Activated naive CD4-positive, alpha-beta T cell treated with anti-CD3 and anti-CD28 coated beads, Interleukin-2, amount 10 ng/mL, durations not matched to agents 7 days and 5 days (primary cell): ENCODE data around the gene OPA3.

Experiments used
- CTCF ChIA-PET: fragments of 350-600 bp; sonication (Branson Sonifier 250); formaldehyde crosslinking; loops from one replicate; lab custom pipeline; 2021; ENCODE audit warnings: antibody characterized with exemption; lab: Charles Lee
- DNase-seq: peaks from one replicate; pipeline ENCODE4 v3.0.0-alpha.2; 2020
- H3K27ac Mint-ChIP-seq: one replicate; pipeline ENCODE4 v1.8.0; 2021; ENCODE audit warnings: mild to moderate bottlenecking, moderate library complexity, mixed read lengths
- H3K27me3 Mint-ChIP-seq: one replicate; pipeline ENCODE4 v1.8.0; 2021; ENCODE audit warnings: mild to moderate bottlenecking, mixed read lengths
- H3K36me3 Mint-ChIP-seq: one replicate; pipeline ENCODE4 v1.8.0; 2021; ENCODE audit warnings: mixed read lengths
- H3K4me1 Mint-ChIP-seq: one replicate; pipeline ENCODE4 v1.8.0; 2021; ENCODE audit warnings: mixed read lengths
- H3K4me3 Mint-ChIP-seq: one replicate; pipeline ENCODE4 v1.8.0; 2021; ENCODE audit warnings: mild to moderate bottlenecking, moderate library complexity, mixed read lengths
- H3K9me3 Mint-ChIP-seq: one replicate; pipeline ENCODE4 v1.8.0; 2021; ENCODE audit warnings: mixed read lengths

Gene OPA3

GRCh38 chr19:45506989-45507871 lies 77.4 kb downstream of the OPA3 start, which contains the start of gene VASP:
Gene VASP (plus strand): TSS chr19:45507479. CDS start chr19:45507772, 293 bp downstream.
- Mint-ChIP-seq H3K4me3 (peak within 1 kb of the TSS; percentile 89), H3K4me1 (peaks cover 50% of the 10 kb centered on the region), H3K27me3 (no peaks in the 10 kb centered on the region), H3K9me3 (no peaks in the 10 kb centered on the region), H3K36me3 (peaks cover 19% of the 10 kb centered on the region), H3K27ac (peak within 1 kb of the TSS; percentile 97)
- CTCF ChIA-PET = interaction anchor here (0.9 kb wide), 1 partner anchor 22 kb away, joined by 3 read pairs; no protein-coding TSS in a partner anchor
- peak; percentile 95 for DNase-seq

- Mint-ChIP-seq H3K27ac (peak overlapping the region; percentile 97), H3K4me1 (peaks cover 42% of the 10 kb centered on the region), H3K27me3 (no peaks in the 10 kb centered on the region), H3K9me3 (no peaks in the 10 kb centered on the region), H3K36me3 (peaks cover 14% of the 10 kb centered on the region), H3K4me3 (peak overlapping the region; percentile 89)
- peak; percentile 98 for DNase-seq
- CTCF ChIA-PET = interaction anchor here (0.7 to 2.0 kb wide), 3 partner anchors 12 to 186 kb away, joined by 3 to 9 read pairs (median 5); partner anchors contain the start of gene QPCTL
Observed at GRCh38 chr19:45506246-45506988, 78.2 kb downstream of the OPA3 start.

GRCh38 chr19:45505996-45506245 lies 78.7 kb downstream of the OPA3 start:
- no peak for DNase-seq
- H3K36me3 Mint-ChIP-seq = peaks cover 12% of the 10 kb centered on the region
- peak overlapping the region; percentile 86 for H3K27ac Mint-ChIP-seq
- no peaks in the 10 kb centered on the region for H3K9me3 Mint-ChIP-seq
- CTCF ChIA-PET = interaction anchor here (0.7 to 2.0 kb wide), 4 partner anchors 11 to 187 kb away, joined by 3 to 9 read pairs (median 4); partner anchors contain the start of gene QPCTL
- H3K27me3 Mint-ChIP-seq = no peaks in the 10 kb centered on the region
- peaks cover 37% of the 10 kb centered on the region for H3K4me1 Mint-ChIP-seq
- peak overlapping the region; percentile 89 for H3K4me3 Mint-ChIP-seq

- Mint-ChIP-seq H3K27ac (peak overlapping the region; percentile 86), H3K4me3 (peak overlapping the region; percentile 89), H3K27me3 (peaks cover 5% of the 10 kb centered on the region), H3K9me3 (no peaks in the 10 kb centered on the region), H3K4me1 (peaks cover 33% of the 10 kb centered on the region), H3K36me3 (peaks cover 10% of the 10 kb centered on the region)
- DNase-seq = no peak
- CTCF ChIA-PET = interaction anchor here (0.7 to 2.0 kb wide), 6 partner anchors 11 to 187 kb away, joined by 3 to 9 read pairs (median 4); partner anchors contain the start of gene QPCTL
Observed at GRCh38 chr19:45505151-45505995, 79.2 kb downstream of the OPA3 start.

GRCh38 chr19:45503909-45504308 lies 80.7 kb downstream of the OPA3 start:
- CTCF ChIA-PET = interaction anchor here (0.7 to 1.0 kb wide), 2 partner anchors 8 to 600 kb away, joined by 3 read pairs; no protein-coding TSS in a partner anchor
- Mint-ChIP-seq H3K4me3 (no peak overlapping the region), H3K36me3 (peaks cover 4% of the 10 kb centered on the region), H3K4me1 (peaks cover 28% of the 10 kb centered on the region), H3K27me3 (peaks cover 20% of the 10 kb centered on the region), H3K27ac (no peak overlapping the region), H3K9me3 (no peaks in the 10 kb centered on the region)
- DNase-seq = no peak

GRCh38 chr19:45502111-45502510 lies 82.5 kb downstream of the OPA3 start:
- H3K4me3 Mint-ChIP-seq = no peak overlapping the region
- no peaks in the 10 kb centered on the region for H3K9me3 Mint-ChIP-seq
- DNase-seq = no peak
- H3K27ac Mint-ChIP-seq = no peak overlapping the region
- peaks cover 39% of the 10 kb centered on the region for H3K4me1 Mint-ChIP-seq
- peaks cover 38% of the 10 kb centered on the region for H3K27me3 Mint-ChIP-seq
- H3K36me3 Mint-ChIP-seq = peaks cover 3% of the 10 kb centered on the region
- CTCF ChIA-PET = no interaction called here

- no peak overlapping the region for H3K4me3 Mint-ChIP-seq
- no peaks in the 10 kb centered on the region for H3K9me3 Mint-ChIP-seq
- H3K4me1 Mint-ChIP-seq = peaks cover 42% of the 10 kb centered on the region
- H3K27ac Mint-ChIP-seq = no peak overlapping the region
- H3K36me3 Mint-ChIP-seq = peaks cover 3% of the 10 kb centered on the region
- peaks cover 42% of the 10 kb centered on the region for H3K27me3 Mint-ChIP-seq
- CTCF ChIA-PET = interaction anchor here (0.7 kb wide), 1 partner anchor 9 kb away, joined by 3 read pairs; no protein-coding TSS in a partner anchor
- no peak for DNase-seq
Observed at GRCh38 chr19:45501730-45502014, 82.9 kb downstream of the OPA3 start.

GRCh38 chr19:45500918-45501729 lies 83.5 kb downstream of the OPA3 start:
- peaks cover 3% of the 10 kb centered on the region for H3K36me3 Mint-ChIP-seq

GRCh38 chr19:45499196-45500180 lies 85.1 kb downstream of the OPA3 start:
- Mint-ChIP-seq H3K36me3 (peaks cover 3% of the 10 kb centered on the region), H3K4me3 (peak overlapping the region; percentile 36), H3K27ac (no peak overlapping the region), H3K4me1 (peaks cover 33% of the 10 kb centered on the region), H3K9me3 (no peaks in the 10 kb centered on the region), H3K27me3 (peaks cover 64% of the 10 kb centered on the region)
- DNase-seq = peak; percentile 77
- CTCF ChIA-PET = interaction anchor here (1.1 to 3.4 kb wide), 4 partner anchors 14 to 143 kb away, joined by 3 to 12 read pairs (median 6); no protein-coding TSS in a partner anchor

More at GRCh38 chr19:45500918-45501729, 83.5 kb downstream of the OPA3 start:
- H3K4me1 Mint-ChIP-seq = peaks cover 40% of the 10 kb centered on the region
- H3K27me3 Mint-ChIP-seq = peaks cover 48% of the 10 kb centered on the region
- DNase-seq = no peak
- CTCF ChIA-PET = interaction anchor here (0.7 kb wide), 1 partner anchor 8 kb away, joined by 3 read pairs; no protein-coding TSS in a partner anchor
- no peak overlapping the region for H3K27ac Mint-ChIP-seq
- H3K4me3 Mint-ChIP-seq = no peak overlapping the region
- H3K9me3 Mint-ChIP-seq = no peaks in the 10 kb centered on the region

- CTCF ChIA-PET = interaction anchor here (1.0 to 3.4 kb wide), 5 partner anchors 13 to 144 kb away, joined by 3 to 12 read pairs (median 3); no protein-coding TSS in a partner anchor
- Mint-ChIP-seq H3K27me3 (peaks cover 73% of the 10 kb centered on the region), H3K4me3 (peak within 1 kb of the TSS; percentile 65), H3K27ac (no peak within 1 kb of the TSS), H3K9me3 (no peaks in the 10 kb centered on the region), H3K36me3 (peaks cover 3% of the 10 kb centered on the region), H3K4me1 (peaks cover 30% of the 10 kb centered on the region)
- DNase-seq = peak; percentile 72
Observed at GRCh38 chr19:45498411-45499195, 86.0 kb downstream of the OPA3 start, which contains the start of gene PPM1N. Gene PPM1N (plus strand): TSS chr19:45498443. CDS start chr19:45498473, 30 bp downstream.

GRCh38 chr19:45497791-45498190 lies 86.8 kb downstream of the OPA3 start:
- CTCF ChIA-PET = interaction anchor here (1.0 to 3.4 kb wide), 5 partner anchors 12 to 145 kb away, joined by 3 to 12 read pairs (median 3); no protein-coding TSS in a partner anchor
- Mint-ChIP-seq H3K4me1 (peaks cover 37% of the 10 kb centered on the region), H3K36me3 (peaks cover 3% of the 10 kb centered on the region), H3K27ac (no peak overlapping the region), H3K27me3 (peaks cover 81% of the 10 kb centered on the region), H3K9me3 (no peaks in the 10 kb centered on the region), H3K4me3 (peak overlapping the region; percentile 57)
- no peak for DNase-seq
